GM12864 (cell line): ENCODE measurements around the gene VTA1.
A peak's percentile ranks its signal among the peaks of the same experiment; 100 is the strongest.

Experiments
- DNase-seq: peaks from one replicate; pipeline ENCODE4 v3.0.0-alpha.2; 2011; ENCODE audit warnings: low read depth
- H3K4me3 ChIP-seq: 2 replicates; pipeline ENCODE4 v1.5.1; 2011; ENCODE audit warnings: mild to moderate bottlenecking, low read depth, low read length, control low read depth
- TF ChIP-seq, protein P1 (sequence below): IDR thresholded peaks from 2 replicates; pipeline ENCODE4 v1.5.1; 2011; ENCODE audit warnings: low read depth, mild to moderate bottlenecking, moderate library complexity, low read length, control low read depth, inconsistent platforms; ENCODE audit errors: missing control alignments

VTA1 gene

DNA sequence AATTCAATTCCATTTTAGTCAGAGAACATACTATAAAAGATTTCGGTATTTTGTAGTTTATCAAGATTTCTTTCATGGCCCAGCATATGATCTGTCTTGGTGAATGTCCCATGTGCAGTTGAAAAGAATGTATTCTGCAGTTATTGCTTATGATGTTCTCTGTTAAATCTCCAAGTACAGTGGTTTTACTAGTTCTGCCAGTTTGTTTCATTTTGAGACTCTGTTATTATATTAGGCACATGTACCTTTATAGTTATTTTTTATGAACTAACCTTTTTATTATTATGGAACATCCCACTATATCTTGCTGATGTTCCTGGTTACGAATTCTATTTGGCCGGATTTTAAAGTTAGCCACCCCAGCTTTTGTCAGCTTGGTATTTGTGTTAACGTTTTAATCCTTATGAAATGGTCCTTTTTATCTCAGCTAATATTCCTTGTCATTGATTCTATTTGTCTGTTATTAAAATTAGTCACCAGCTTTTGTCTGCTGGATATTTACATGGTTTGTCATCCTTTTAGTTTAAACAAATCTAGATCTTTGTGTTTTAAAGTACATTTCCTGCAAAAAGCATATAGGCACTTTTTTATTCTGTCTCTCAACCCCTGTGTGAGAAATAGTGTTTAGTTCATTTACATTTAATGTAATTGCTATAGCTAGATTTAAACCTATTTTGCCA lies 48.9 kb downstream of the VTA1 start:
- DNase-seq = no peak
- TF ChIP-seq, protein P1, sequence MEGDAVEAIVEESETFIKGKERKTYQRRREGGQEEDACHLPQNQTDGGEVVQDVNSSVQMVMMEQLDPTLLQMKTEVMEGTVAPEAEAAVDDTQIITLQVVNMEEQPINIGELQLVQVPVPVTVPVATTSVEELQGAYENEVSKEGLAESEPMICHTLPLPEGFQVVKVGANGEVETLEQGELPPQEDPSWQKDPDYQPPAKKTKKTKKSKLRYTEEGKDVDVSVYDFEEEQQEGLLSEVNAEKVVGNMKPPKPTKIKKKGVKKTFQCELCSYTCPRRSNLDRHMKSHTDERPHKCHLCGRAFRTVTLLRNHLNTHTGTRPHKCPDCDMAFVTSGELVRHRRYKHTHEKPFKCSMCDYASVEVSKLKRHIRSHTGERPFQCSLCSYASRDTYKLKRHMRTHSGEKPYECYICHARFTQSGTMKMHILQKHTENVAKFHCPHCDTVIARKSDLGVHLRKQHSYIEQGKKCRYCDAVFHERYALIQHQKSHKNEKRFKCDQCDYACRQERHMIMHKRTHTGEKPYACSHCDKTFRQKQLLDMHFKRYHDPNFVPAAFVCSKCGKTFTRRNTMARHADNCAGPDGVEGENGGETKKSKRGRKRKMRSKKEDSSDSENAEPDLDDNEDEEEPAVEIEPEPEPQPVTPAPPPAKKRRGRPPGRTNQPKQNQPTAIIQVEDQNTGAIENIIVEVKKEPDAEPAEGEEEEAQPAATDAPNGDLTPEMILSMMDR = no peak
- no peak overlapping the region for H3K4me3 ChIP-seq

DNA sequence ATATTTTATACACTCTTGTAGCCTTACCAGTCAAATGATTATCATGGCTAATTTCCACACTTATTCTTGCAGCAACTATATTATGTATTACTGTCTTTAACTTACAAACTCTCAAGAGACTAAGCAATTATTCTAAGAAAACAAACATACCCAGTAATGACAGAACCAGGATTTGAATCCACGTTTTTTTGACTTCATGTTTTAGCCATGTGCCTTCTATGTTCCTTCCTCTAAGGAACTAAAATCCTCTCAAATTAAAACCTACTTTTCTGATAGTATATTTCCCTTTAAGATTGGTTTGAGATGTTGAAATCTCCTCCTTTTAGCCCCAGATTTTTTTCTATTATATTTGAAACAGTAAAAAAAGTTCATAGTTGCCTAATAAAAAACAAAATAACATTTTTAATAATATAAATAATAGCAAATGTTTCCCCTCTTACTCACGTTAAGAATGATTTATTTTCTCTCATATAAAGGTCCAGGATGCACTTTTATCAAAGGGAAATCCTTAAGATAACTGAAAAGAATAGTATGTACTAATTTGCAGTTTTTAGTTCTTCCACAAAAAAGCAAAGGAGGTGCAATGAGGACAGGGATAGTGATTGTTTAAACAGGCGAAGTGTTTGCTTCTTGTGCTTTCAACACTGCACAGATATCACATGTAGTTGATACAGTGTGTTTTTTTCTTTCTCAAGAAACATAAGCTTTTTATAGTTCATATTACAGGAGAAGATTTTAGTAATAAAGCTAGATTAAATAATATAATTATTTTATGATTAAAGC lies 54.0 kb downstream of the VTA1 start:
- TF ChIP-seq, protein P1 = no peak
- no peak for DNase-seq

DNA sequence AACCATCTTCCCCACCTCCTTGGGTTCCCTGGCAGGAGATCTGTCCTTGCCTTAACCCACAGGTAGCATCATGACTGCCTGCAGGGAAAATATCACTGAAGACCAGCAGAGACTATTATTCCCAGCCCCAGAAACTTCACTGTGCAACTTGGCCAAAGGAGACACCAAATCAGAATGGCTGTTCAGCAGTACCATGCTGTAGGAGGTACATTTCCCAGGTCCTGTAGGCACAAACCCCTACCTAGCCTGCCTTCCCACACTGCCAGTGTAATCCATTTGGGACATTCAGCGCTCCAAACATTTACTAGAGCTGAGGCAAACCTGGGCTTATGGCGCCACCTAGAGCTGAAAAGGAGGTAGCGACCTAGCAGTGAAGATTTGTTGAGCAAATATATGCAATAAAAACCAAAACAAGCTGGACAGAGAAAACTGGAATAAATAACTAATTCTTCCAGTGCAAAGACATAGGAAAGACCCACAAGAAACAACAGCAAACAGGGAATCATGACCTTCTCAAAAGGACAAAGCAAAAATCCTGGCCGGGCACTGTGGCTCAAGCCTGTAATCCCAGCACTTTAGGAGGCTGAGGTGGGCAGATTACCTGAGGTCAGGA lies 60.3 kb downstream of the VTA1 start:
- TF ChIP-seq, protein P1 = peak; percentile 79
- no peak overlapping the region for H3K4me3 ChIP-seq
- peak; percentile 13 for DNase-seq

More for the DNA sequence above, 54.0 kb downstream of the VTA1 start:
- no peak overlapping the region for H3K4me3 ChIP-seq

DNA sequence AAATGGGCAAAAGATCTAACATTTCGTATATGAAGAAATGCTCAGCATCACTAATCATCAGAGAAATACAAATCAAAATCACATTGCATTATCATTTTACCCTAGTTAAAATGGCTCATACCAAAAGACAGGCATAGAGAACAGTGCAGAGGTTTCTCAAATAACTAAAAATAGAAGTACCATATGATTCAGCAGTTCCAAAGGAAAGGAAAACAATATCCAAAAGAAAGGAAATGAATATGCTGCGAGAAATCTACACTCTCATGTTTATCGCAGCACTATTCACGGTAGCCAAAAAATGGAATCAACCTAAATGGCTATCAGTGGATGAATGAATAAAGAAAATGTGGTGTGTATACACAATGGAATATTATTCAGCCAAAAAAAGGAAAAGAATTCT lies 63.5 kb downstream of the VTA1 start:
- DNase-seq = no peak
- TF ChIP-seq, protein P1 = no peak
- H3K4me3 ChIP-seq = no peak overlapping the region

DNA sequence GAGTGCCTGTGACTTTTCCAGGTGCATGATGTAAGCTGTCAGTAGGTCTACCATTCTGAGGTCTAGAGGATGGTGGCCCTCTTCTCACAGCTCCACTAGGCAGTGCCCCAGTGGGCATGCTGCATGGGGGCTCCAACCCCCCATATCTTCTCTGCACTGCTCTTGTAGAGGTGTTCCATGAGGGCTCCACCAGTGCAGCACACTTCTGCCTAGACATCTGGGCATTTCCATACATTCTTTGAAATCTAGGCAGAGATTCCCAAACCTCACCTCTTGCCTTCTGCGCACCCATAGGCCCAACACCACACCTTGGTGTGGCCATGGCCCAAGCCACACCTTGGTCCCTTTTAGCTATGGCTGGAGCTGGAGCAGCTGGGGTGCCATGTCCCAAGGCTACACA lies 66.3 kb downstream of the VTA1 start:
- H3K4me3 ChIP-seq = no peak overlapping the region
- DNase-seq = no peak
- TF ChIP-seq, protein P1 = no peak

DNA sequence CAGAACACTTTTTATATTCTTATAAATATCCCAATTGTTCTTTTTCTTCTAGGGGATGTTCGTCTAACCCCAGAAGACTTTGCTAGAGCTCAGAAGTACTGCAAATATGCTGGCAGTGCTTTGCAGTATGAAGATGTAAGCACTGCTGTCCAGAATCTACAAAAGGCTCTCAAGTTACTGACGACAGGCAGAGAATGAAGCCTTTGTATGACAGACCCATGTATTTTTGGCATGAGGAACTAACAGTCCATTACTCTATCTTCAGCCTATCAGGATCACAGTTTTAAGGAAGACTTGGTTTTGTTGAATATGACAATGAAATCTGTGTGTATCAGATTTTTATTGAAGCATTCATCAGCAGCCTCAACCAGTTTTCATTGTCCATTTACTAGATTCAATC lies 71.4 kb downstream of the VTA1 start:
- no peak for DNase-seq
- TF ChIP-seq, protein P1 = no peak
- no peak overlapping the region for H3K4me3 ChIP-seq

DNA sequence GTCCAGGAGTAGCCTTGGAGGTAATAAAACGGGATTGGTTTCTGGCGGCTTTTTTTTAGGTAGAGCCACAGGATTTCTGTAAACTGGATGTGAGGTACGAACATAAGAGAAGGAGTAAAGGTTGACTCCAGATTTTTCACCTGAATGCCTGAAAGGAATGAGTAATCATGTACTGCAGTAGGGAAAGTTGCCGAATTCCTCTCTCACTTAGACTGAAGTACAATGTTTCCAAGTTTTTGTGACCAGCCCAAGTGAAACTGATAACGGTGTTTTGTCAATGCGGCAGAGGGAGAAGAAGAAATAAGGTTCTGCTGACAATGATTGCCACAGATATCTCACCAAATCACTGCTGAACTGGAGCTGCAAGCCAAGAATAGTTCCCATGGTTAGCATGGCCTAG lies 75.0 kb downstream of the VTA1 start:
- TF ChIP-seq, protein P1 = no peak
- DNase-seq = no peak
- no peak overlapping the region for H3K4me3 ChIP-seq
